Activated effector memory CD4-positive, alpha-beta T cell treated with anti-CD3 and anti-CD28 coated beads, Interleukin-2, amount 50 U/mL, for 16 hours (primary cell): Measurements from ENCODE around the gene GDAP1L1.
"Not testable (repeated sequence)": the region's sequence is repeated elsewhere in the genome, so short reads cannot be mapped to it uniquely, and the experiment has no call there.

ENCODE experiments used
- DNase-seq: peaks from one replicate; pipeline ENCODE4 v3.0.0-alpha.2; 2020

The GDAP1L1 gene

DNA sequence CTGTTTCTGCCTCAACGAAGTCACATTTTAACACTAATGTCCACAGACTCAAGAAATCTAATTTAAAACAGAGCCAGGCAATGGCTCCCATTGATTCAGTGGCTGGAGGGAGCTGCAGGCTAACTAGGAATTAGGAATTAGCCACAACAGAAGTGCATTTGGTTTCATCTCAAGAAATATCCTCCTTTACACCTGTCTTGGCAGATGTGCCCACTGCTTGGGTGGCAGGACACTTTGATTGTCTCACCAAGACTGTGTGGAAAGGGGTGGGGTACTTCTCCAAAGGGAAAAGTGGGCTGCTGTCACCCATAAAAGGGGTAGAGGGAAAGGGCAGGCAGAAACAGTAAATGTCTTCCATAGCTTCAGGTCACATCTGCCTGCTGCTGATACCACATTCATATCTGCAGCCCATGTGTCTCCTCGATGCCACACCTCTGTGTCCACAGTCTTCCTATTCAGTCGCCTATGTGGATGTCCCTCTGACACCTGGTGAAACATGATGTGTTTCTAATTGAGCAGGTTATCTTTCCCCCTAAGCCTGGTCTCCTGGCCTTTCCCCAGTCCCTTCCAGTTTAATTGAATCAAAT is 25.6 kb upstream of the GDAP1L1 start:
- no peak for DNase-seq

- DNase-seq, result no peak
Measured at GRCh38 chr20:44222027-44222426, 25.1 kb upstream of the GDAP1L1 start.

- DNase-seq, result no peak
Measured at GRCh38 chr20:44222633-44223368, 24.3 kb upstream of the GDAP1L1 start.

GRCh38 chr20:44223721-44224120 is 23.4 kb upstream of the GDAP1L1 start:
- DNase-seq, result no peak

DNA sequence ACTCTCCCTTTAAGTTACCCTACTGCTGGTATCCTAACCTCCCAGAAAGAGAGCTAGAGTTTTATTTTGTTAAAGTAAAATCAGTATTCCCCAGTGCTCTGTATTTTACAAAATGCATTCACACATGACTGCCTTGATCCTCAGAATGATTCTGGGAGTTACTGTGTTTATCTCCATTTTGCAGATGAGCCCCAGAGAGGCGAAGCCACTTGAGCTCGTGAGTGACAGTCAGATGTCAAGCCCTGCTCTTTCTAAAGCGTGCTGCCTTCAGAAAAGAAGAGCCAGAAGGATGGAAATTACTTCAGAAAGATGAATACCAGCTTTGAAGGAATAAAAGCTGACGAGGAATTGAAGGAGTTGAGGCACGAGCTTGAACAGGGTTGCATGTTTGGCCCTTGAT is 22.5 kb upstream of the GDAP1L1 start:
- no peak for DNase-seq

DNA sequence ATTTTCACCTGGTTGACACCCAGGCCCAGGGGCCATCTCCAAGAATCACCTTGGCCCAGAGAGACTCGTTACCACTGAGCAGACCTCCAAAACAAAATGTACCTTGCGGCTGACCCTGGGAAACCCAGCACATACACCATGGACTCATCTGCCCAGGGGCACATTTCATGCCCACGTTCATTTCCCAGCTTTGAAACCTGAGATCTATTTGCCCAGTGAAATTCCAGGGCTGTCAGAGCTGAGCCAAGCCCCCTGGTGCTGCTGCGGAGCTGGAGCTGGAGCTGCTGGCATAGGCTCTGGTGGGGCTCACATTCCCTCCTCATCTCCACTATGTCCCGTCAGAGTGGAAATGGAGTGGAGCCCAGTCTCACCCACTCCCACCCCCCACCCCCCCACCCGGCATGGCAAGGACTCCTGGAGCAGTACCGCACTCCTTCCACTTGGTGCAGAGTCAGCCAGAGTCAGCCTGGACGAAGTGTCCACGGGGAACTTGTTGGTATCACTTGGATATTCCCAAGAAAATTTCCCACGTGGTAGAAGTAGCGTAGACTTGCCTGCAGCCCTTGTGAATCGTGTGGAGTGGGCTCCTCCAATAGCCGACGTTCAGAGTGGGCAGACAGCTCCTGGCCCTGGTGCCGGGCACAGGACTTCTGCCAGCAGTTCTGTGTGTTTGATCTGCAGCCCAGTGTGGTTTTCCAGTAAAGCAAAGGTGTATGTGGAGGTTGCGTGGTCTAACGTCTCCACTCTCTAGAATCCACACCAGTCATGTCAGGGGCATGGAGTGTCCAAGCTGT is 18.4 kb upstream of the GDAP1L1 start:
- DNase-seq, result no peak

- DNase-seq, result no peak
Measured at GRCh38 chr20:44231193-44231592, 15.9 kb upstream of the GDAP1L1 start.

DNA sequence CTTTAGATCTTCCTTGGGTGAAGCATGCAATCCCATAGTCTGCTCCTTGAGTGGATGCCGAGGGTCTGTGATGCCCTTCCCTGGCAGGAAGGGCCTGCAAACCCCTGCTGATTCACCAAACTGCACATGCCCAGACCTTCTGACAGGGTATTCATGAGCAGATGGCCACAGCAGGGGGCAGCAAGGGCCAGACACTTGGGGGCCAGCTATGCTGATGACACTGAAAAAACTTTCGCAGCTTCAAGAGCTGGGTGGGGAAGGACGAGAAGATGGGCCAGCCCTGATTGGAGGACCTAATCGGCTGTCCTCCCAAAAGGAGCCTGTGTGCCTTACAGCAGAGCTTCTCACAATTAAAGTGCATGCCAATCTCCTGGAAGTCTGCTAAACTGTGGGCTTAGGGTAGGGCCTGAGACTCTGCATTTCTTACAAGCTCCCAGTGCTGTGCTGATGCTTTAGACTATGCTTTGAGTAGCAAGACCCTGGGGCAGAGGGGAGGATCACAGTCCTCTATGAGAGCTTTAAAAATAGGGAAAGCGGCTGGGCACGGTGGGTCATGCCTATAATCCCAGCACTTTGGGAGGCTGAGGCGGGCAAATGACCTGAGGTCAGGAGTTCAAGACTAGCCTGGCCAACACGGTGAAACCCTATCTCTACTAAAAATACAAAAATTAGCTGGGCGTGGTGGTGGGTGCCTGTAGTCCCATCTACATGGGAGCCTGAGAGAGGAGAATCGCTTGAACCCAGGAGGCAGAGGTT is 15.2 kb upstream of the GDAP1L1 start:
- DNase-seq, result no peak

GRCh38 chr20:44232469-44232856 is 14.6 kb upstream of the GDAP1L1 start:
- DNase-seq, result not testable (repeated sequence)

- DNase-seq, result no peak
Measured at GRCh38 chr20:44233436-44234016, 13.6 kb upstream of the GDAP1L1 start.

- no peak for DNase-seq
Measured at GRCh38 chr20:44234566-44235317, 12.4 kb upstream of the GDAP1L1 start.

- DNase-seq, result no peak
Measured at GRCh38 chr20:44235702-44236101, 11.4 kb upstream of the GDAP1L1 start.

GRCh38 chr20:44236840-44237239 is 10.3 kb upstream of the GDAP1L1 start:
- not testable (repeated sequence) for DNase-seq

- no peak for DNase-seq
Measured at GRCh38 chr20:44241796-44242195, 5.3 kb upstream of the GDAP1L1 start.

DNA sequence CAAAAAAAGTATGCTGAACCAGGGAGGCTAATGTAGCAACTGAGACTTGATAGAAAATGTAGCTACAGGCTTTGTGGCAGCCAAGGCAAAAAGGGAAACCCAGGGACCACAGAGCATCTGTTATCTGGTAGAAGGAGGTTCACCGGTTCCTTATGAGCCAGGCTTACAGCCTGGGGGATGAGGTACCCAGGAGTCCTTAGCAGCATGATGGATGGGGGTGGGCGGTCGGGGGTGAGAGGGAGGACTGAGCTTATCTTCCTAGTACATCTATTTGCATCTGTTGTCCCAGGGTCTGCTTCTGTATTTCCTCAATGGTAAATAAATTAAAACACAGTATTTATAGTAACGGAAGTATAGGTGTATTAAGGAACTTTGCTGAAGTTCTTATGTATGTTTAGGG is 1.1 kb upstream of the GDAP1L1 start:
- DNase-seq, result no peak

- DNase-seq, result no peak
Measured at GRCh38 chr20:44247586-44248409, 690 bp downstream of the GDAP1L1 start.

- no peak for DNase-seq
Measured at GRCh38 chr20:44248410-44248759, 1.3 kb downstream of the GDAP1L1 start.

DNA sequence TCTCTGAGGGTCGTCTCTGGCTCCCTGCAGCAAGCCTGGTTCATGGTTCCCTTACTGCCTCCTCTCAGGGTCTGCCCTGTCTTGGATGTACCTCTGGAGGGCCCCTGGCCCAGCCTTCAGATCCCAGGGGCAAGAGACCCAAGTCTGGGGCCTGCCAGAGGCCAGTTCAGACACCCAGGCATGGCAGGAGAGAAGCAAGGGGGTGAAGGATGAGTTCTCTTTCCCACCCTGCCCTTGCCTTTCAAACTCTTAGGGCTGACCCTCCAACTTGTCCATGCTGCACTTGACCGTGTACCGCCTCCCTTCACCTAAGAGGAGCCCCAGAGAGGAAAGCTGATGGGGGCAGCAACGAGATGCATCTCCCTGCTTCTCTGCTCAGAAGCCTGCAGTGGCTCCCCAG is 4.2 kb downstream of the GDAP1L1 start:
- DNase-seq, result no peak

DNA sequence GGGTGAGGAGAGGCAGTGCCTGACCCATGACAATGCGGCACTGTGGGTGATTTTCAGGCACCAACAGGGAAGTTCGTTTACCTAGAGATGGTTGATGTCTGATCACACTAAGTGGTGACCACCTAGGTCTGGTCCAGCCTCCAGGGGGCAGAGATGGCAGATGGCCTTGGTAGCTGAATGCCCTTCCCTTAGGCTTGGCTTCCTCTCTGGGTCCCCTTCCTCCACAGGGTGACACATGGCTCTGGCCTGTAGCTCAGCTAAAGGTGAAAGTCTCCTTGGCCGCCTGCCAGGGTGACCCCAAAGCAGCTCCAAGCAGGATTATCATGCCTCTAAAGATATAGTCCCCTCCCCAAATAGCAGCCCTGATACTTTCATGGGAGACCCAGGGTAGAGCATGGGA is 6.4 kb downstream of the GDAP1L1 start:
- DNase-seq, result no peak

- DNase-seq, result no peak
Measured at GRCh38 chr20:44254073-44254472, 7.0 kb downstream of the GDAP1L1 start.

DNA sequence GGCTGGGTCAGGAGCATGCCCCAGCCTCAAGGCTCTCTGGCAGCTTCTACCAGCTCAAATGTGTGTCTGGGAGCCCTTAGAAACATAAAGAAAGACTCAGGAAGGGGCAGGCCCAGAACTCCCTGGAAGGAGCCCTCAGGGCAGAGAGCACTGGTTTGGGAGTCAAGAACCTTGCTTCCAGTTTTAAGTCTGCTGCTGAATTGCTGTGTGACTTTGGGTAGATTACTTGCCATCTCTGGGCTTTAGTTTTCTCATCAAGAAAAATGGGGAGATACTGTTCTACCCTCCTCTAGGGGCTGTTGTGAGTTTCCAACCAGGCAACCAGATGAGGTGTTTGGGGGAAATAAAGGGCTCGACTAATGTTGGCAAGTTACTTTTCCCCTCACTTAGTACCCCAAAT is 8.8 kb downstream of the GDAP1L1 start:
- no peak for DNase-seq
